ENCODE results near the gene KIF7.

DNA sequence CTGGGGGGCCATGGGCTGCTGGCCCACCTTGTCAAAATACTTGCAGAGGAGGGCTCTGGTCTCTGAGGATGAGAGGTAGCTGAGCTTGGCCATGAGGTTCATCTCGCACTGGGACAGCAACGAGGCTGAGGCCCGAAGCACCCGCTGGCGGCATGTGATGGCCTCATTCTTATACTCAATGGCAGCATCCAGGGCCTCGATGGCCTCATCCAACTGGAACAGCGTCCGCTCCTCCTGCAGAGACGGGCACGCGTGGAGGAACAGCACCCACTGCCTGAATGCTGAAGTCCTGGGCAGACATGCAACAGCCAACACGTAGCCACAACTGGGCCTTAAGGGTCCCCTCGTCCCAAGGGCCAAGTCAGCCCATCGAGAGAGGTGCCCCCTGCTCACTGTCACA lies 25.0 kb downstream of the KIF7 start:
- TF ChIP-seq POLR2A (IDR thresholded peaks at IDR 0.05; ENCODE audit: low read depth, low read length): no peak
- no peak for TF ChIP-seq POLR2AphosphoS5 (IDR thresholded peaks at IDR 0.05; ENCODE audit: insufficient read depth, low read depth, low read length)
- TF ChIP-seq, protein P1, sequence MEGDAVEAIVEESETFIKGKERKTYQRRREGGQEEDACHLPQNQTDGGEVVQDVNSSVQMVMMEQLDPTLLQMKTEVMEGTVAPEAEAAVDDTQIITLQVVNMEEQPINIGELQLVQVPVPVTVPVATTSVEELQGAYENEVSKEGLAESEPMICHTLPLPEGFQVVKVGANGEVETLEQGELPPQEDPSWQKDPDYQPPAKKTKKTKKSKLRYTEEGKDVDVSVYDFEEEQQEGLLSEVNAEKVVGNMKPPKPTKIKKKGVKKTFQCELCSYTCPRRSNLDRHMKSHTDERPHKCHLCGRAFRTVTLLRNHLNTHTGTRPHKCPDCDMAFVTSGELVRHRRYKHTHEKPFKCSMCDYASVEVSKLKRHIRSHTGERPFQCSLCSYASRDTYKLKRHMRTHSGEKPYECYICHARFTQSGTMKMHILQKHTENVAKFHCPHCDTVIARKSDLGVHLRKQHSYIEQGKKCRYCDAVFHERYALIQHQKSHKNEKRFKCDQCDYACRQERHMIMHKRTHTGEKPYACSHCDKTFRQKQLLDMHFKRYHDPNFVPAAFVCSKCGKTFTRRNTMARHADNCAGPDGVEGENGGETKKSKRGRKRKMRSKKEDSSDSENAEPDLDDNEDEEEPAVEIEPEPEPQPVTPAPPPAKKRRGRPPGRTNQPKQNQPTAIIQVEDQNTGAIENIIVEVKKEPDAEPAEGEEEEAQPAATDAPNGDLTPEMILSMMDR (IDR thresholded peaks at IDR 0.05; ENCODE audit: extremely low read depth in 1 of 2, insufficient read depth in 1 of 2, low read depth in 1 of 2, low read length in 2 of 2): no peak
- TF ChIP-seq, protein P2, sequence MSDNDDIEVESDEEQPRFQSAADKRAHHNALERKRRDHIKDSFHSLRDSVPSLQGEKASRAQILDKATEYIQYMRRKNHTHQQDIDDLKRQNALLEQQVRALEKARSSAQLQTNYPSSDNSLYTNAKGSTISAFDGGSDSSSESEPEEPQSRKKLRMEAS (IDR thresholded peaks at IDR 0.05; ENCODE audit: insufficient read depth, insufficient read length): no peak
- no peak for TF ChIP-seq MYC (IDR thresholded peaks at IDR 0.05; ENCODE audit: low read depth, low read length)
- no peak for TF ChIP-seq EZH2 (IDR thresholded peaks at IDR 0.05; ENCODE audit: borderline replicate concordance, low read depth, low read length, severe bottlenecking)
- TF ChIP-seq GATA2 (IDR thresholded peaks at IDR 0.05; ENCODE audit: insufficient read depth, insufficient read length, low read depth, low read length): no peak
- TF ChIP-seq JUN (IDR thresholded peaks at IDR 0.05; ENCODE audit: borderline replicate concordance, insufficient read depth, insufficient read length, low read depth): no peak

Data from endothelial cell of umbilical vein (primary cell).